ENCODE results near the gene RND2.
"Not testable (repeated sequence)": the region's sequence is repeated elsewhere in the genome, so short reads cannot be mapped to it uniquely, and the experiment has no call there.

The RND2 gene, protein sequence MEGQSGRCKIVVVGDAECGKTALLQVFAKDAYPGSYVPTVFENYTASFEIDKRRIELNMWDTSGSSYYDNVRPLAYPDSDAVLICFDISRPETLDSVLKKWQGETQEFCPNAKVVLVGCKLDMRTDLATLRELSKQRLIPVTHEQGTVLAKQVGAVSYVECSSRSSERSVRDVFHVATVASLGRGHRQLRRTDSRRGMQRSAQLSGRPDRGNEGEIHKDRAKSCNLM

DNA sequence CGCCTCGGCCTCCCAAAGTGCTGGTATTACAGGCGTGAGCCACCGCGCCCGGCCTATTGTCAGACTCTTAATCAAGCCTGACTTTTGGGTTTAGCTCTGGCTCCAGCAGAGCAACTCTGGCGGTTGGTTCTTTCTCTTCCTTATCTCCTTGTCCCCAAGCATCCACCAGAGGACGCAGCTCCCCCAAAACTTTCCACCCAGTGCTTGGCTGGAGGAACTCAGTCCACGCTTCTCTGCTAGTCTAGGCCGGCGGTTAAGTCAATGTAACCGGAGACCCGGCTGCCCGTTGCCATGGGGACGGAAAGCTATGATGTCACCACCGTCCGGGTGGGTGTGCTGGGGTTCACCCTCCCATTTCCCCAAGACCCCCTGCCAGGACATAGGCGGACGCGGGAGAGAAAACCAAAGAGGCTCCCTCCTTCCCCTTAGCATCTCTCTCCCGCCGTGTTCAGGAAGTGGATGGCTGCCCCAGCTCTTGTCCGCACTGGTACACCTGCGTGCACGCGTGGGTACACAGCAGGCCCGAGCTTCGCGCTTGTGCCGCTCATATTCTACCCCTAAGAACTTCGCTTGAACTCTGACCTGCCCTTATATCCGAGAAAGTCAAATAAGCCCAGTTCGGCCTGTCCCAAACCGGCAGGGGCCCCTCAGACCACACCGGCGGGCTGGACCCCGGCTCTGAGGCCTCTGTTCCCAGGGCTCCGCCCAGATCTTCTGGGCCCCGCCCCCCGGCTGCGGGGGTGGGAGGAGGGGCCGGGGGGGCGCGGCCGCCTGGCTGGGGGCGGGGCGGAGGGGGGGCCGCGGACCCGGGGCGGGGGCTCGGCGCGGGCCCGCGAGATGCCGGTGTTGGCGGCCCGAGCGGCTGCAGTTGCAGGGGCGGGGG is at the start of gene RND2:
TSS of gene RND2 (plus strand) at position 825 of the 883 bp plus-strand sequence. CDS start 117 bp downstream, outside the sequence.
- DNase-seq, result peak; percentile 66

DNA sequence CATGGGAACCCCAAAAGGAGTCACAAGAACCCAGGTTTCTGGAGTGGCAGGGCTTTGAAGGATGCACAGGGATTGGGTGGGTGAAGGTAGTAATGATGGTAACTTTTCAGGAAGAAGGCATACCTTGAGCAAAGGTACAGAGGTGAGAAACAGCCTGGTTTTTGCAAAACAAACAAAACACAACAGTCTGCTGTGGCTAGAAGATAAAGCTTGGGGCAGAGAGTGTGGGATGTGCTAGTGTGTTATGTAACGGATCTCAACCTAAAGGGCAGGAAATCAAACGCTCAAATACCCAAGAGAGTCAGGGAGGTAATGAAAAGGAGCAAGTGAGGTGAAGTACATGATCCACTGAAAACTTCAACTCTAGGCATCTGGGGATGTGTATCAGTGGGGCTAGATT is 49.8 kb upstream of the RND2 start:
- no peak for DNase-seq

DNA sequence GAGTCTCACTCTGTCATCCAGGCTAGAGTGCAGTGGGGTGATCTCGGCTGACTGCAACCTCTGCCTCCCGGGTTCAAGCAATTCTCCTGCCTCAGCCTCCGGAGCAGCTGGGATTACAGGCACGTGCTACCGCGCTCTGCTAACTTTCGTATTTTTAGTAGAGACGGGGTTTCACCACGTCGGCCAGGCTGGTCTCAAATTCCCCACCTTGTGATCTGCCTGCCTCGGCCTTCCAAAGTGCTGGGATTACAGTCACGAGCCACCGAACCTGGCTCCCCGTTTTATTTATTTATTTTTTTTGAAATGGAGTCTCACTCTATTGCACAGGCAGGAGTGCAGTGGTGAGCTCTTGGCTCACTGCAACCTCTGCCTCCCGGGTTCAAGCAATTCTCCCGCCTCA is 49.3 kb upstream of the RND2 start:
- not testable (repeated sequence) for DNase-seq

DNA sequence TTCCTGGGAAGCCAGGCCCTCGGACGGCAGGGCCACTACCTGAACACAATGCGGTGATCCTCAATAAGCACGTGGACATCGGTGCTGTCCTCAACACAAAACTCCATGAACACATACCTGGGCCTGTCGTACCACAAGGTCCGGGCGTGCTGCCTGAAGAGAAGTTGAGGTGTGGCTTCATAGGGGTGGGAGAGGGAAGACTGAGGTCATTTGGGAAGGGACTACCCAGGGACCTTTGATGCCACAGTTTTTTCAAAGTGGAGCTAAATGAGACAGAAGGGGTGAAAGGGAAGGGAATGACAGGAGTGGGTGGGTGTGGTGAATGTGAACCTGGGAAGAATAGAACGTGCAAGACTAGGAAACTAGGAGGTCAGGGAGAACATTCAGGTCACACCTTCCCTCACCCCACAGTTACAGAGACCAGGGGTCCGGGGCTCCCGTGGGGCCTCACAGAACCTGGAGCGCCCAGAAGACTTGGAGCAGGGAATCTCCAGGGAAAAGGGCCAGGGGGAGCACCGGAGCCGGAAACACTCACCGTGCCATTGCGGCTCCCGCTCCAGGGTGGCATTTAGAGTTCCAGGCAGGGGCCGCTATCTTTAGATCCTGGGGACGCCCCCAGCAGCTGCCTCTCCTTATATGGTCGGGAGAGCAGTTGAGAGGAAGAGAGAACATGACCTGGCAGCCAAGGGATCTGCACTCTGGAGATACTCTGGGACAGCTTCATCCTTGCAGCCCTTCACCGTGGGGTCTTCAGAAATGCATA is 45.3 kb upstream of the RND2 start, which contains the start of gene PTGES3L:
TSS of gene PTGES3L (minus strand) at position 570 of the 763 bp plus-strand sequence. CDS start at position 543, 27 bp downstream.
- DNase-seq, result no peak

DNA sequence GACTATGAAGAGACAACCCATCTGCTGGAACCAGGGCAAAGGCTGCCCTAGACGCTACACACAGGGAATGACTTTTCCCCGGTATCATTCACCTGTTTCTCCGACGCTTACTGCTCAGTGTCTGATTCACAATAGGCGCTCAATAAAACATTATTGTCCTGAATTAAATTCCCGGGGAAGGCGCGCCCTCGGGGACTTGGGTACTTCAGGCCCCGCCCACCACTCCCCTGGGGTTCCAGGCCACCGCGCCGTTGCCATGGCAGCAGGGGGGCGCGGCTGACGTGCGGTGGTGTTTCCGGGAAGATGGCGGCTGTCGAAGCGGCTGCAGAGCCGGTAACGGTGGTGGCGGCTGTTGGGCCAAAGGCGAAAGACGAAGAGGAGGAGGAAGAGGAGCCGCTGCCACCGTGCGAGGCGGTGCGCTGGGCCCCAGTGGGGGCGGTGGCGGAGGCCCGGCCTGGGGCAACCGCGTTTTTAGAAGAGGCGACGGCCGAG is 44.7 kb upstream of the RND2 start, which contains the start of gene RUNDC1:
TSS of gene RUNDC1 (plus strand) at position 292 of the 492 bp plus-strand sequence. CDS start at position 304, 12 bp downstream.
- DNase-seq, result peak; percentile 83

DNA sequence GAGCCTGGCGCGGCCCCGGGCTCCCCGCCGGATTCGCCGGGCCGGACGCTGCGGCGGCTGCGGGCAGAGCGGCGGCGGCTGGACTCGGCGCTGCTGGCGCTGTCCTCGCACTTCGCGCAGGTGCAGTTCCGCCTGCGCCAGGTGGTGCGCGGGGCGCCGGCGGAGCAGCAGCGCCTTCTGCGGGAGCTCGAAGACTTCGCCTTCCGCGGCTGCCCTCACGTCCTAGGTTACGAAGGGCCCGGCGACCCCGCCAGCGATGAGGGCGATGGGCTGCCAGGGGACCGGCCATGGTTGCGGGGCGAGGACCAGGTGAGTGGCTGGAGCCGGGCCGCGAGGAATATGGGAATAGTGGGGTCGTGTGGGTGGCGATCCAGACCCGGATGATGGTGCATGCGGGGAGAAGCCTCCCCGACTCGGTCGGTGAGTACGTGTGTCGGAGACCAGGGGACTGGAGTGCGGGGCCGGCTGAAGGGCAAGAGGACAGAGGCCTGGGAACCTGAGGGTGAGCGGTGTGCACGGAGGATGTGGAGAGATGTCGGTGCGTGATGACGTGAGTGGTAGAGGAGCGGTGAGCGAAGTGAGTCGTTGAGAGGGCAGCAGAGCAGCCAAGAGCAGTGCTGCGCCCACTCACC is 44.1 kb upstream of the RND2 start:
- no peak for DNase-seq

GRCh38 chr17:42982266-42982665 is 42.8 kb upstream of the RND2 start:
- no peak for DNase-seq

GRCh38 chr17:42985225-42985624 is 39.8 kb upstream of the RND2 start:
- DNase-seq, result peak; percentile 44

GRCh38 chr17:42989141-42989540 is 35.9 kb upstream of the RND2 start:
- DNase-seq, result no peak

DNA sequence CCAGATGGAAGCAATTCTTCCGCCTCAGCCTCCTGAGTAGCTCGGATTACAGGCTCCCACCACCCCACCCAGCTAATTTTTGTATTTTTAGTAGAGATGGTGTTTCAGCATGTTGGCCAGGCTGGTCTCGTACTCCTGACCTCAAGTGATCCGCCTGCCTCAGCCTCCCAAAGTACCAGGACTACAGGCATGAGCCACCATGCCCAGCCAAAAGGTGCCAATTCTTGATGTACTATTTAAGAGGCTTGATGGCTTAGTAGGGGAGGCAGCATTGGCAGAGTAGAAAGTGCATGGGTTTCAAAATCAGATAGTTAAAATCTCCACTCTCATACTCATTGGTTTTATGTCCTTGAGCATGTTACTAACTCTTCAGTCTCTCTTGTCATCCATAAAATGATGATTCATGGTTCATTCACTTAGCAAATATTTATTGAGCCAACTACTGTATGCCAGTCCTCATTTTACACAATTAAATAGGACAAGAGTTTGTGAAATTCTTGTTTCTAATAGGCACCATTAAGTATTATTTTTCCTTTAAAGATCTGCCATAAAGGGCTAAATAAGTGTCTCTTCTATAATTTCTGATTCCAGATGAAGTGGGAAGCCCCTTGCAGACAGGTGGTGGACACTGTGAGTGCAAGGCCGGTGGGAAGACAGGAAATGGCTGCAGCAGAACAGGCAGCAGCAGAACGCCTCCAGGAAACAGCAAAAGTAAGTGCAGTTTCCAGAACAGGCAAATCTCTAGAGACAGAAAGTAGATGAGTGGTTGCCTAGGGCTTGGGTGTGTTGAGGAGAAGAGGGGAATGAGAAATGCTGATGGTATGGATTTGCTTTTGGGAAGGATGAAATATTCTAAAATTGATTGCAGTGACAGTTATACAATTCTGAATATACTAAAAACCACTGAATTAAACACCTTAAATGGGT is 35.0 kb upstream of the RND2 start:
- DNase-seq, result no peak

- no peak for DNase-seq
Measured at GRCh38 chr17:42991471-42991870, 33.6 kb upstream of the RND2 start.

DNA sequence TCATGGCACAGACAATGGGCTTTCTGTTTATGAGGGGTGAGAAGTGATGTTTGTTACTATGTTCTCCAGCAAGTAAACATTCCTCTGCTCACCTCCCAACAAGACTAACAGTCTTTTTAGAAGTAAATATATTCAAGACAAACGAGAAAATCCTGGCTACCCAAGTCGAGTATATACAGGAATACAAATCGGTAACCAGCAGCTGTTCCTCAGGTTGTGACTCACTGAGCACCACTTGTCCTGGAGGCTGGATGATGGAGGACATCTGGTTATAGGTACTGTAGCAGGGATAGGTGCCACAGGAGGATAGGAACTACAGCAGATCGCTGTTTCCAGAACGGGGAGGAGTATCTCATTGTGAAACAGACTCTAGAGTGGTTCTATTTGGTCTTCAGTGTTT is 32.2 kb upstream of the RND2 start:
- DNase-seq, result no peak

GRCh38 chr17:42993913-42994312 is 31.1 kb upstream of the RND2 start:
- not testable (repeated sequence) for DNase-seq

- no peak for DNase-seq
Measured at GRCh38 chr17:42997390-42997983, 27.5 kb upstream of the RND2 start.

DNA sequence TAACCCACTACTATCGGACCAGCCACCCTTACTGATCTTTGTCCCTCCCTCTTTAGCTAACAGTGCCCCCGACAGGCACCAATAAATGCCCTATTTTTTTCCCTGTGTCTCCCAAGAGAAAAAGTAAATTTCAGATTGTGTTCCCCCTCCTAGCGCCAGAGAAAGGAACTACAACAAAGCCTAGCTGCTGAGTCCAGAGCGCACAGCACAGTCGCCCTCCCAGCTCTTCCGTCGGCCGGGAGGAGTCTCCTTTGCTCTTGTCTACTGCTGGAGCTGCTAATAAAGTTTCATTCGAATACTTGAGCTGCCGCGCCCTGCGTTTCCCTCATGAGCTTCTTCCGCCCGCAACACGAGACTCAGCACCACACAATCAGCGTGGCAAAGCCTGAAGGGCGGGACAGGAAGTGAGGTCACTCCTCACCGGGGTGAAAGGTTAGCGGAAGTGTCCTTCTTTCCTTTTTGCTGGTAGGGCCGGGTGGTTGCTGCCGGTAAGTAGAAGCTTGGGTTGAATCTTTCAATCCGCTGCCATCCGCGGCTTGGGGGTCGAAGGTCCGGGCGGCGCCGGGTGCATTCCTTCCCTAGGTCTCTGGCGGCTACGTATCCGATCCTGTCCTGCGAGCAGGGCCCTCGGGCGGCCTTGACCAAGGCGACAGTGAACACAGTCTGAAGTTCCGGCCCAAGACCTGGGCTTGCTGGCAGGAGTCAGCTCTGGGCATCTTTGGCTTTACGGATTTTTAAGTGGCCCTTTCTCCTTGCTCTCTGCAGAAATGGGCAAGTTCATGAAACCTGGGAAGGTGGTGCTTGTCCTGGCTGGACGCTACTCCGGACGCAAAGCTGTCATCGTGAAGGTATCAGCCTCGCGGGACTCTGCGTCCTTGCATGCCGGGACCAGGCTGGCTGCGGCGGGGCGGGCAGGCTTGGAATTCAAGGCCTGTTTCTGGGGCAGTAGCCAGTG is 26.8 kb upstream of the RND2 start, which contains the start of gene RPL27:
TSS of gene RPL27 (plus strand) at position 436 of the 955 bp plus-strand sequence. CDS start at position 768, 332 bp downstream.
- peak; percentile 100 for DNase-seq

GRCh38 chr17:42999003-42999525 is 26.0 kb upstream of the RND2 start:
- DNase-seq, result no peak

- DNase-seq, result not testable (repeated sequence)
Measured at GRCh38 chr17:43000894-43001293, 24.1 kb upstream of the RND2 start.

DNA sequence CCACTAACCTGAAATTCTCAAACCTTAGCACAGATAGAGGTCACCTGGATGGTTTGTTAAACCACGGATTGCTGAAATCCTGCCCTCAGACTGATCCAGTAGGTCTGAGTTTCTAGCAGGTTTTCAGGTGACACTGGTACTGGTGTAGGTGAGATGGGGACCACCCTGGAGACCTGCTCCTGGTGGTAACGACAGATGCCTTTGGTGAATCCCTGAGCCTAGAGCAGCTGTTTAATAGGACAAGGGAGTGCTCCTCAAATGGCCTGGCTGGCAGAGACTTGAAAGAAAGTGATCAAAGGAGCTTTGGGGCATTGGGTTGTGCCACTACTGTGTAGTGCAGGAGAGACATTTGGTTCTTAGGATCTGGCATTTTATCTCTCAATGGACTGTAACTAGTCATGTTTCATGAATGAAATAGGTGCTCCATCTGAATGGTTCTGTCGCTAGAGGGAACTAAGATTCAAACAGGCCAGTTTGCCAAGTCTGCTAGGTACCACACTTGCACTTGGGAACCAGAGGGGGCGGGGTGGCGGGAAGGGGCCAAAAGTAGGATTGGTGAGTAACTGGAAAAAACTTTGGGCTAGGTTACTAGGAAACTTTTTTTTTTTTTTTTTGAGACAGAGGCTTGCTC is 21.4 kb upstream of the RND2 start:
- no peak for DNase-seq

All from KG1 (cell line).